Measurements from ENCODE around the gene LIN28A. TPM values are rescaled to one million over a fixed set of nuclear protein-coding genes. Genes with fewer than 3 reads are reported as not detected.

Gene LIN28A, protein sequence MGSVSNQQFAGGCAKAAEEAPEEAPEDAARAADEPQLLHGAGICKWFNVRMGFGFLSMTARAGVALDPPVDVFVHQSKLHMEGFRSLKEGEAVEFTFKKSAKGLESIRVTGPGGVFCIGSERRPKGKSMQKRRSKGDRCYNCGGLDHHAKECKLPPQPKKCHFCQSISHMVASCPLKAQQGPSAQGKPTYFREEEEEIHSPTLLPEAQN
- not detected for total RNA-seq

DNA sequence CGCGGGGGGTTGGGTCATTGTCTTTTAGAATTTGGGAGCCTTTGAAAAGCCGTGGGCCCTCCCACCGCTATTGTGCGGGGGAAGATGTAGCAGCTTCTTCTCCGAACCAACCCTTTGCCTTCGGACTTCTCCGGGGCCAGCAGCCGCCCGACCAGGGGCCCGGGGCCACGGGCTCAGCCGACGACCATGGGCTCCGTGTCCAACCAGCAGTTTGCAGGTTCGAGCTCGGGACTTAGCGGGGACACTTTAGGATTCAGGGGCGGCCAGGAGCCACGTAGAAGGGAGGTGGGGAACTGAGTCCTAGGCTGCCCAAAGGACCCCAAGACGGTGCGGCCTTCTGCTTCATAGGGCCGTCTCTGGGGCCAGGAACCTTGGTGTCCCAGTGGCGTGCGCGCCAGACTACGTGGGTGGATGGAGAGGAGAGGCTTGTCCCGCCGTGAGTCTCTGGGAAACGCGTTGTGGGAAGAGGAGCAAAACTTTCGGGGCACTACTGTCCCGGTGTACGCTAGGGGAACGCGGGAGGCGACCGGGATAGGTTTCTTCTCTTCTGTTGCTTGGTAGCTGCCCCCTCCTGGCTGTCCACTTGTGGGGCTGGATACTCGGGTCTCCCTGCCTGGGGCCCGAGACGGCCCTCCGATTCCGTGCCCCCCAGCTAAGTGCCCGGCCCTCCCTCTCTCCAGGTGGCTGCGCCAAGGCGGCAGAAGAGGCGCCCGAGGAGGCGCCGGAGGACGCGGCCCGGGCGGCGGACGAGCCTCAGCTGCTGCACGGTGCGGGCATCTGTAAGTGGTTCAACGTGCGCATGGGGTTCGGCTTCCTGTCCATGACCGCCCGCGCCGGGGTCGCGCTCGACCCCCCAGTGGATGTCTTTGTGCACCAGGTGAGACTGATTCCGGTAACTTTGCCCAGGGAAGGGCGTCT, at the start of gene LIN28A:
Gene LIN28A, plus strand, starts transcription at position 112 of the 918 bp plus-strand sequence. Its CDS starts 75 bp downstream, at position 187.
- intact Hi-C loops (cut with DNase I), result no loop called here
- TF ChIP-seq, protein P1, sequence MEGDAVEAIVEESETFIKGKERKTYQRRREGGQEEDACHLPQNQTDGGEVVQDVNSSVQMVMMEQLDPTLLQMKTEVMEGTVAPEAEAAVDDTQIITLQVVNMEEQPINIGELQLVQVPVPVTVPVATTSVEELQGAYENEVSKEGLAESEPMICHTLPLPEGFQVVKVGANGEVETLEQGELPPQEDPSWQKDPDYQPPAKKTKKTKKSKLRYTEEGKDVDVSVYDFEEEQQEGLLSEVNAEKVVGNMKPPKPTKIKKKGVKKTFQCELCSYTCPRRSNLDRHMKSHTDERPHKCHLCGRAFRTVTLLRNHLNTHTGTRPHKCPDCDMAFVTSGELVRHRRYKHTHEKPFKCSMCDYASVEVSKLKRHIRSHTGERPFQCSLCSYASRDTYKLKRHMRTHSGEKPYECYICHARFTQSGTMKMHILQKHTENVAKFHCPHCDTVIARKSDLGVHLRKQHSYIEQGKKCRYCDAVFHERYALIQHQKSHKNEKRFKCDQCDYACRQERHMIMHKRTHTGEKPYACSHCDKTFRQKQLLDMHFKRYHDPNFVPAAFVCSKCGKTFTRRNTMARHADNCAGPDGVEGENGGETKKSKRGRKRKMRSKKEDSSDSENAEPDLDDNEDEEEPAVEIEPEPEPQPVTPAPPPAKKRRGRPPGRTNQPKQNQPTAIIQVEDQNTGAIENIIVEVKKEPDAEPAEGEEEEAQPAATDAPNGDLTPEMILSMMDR (IDR thresholded peaks at IDR 0.05), result no peak
- no peak for TF ChIP-seq POLR2A (IDR thresholded peaks at IDR 0.05)
- H3K4me1 ChIP-seq, result peaks cover 0 to 19% (median 0%) of the 10 kb centered on the region in 3 donors
- no peaks in the 10 kb centered on the region for H3K36me3 ChIP-seq
- DNase-seq, result no peak
- H3K4me3 ChIP-seq, result no peak within 1 kb of the TSS
- no peak within 1 kb of the TSS for H3K27ac ChIP-seq
- WGBS, 2 donors, result 3 to 22% methylated on average over 24 to 25 of the region's 70 CpGs
- no peaks in the 10 kb centered on the region for H3K9me3 ChIP-seq
- peaks cover 10 to 84% (median 44%) of the 10 kb centered on the region in 4 donors for H3K27me3 ChIP-seq

DNA sequence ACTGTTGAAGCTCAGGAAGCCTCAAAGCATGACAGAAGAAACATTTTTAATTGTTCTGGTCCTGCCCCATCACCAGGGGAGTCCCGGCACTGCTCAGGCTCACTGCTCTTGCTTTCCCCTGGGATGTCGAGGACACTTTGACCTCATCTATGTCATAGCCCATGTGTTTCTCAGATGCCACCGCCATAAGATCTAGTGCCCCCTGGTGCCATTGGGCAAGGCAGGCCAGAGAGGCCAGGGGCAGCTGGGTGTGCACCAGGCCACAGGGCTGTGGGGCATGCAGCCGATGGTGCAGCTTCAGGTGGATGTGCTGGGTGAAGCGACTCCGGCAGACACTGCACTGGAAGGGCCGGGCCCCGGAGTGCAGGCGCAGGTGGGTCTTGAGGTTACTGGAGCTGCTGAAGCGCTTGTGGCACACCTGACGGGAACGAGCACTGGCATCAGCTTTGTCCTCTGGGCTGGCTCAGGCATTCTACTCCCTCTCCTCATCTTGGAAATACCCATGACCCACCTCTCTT, 49.0 kb upstream of the LIN28A start:
- H3K36me3 ChIP-seq, result no peaks in the 10 kb centered on the region
- DNase-seq, result no peak
- peaks cover 17 to 56% (median 20%) of the 10 kb centered on the region in 3 donors for H3K4me1 ChIP-seq
- H3K27ac ChIP-seq, result no peak overlapping the region
- intact Hi-C loops (cut with DNase I), result no loop called here
- no peaks in the 10 kb centered on the region for H3K9me3 ChIP-seq
- WGBS, 2 donors, result 74 to 92% methylated on average over 5 to 11 of the region's 12 CpGs
- TF ChIP-seq POLR2A (IDR thresholded peaks at IDR 0.05), result no peak
- TF ChIP-seq, protein P1 (IDR thresholded peaks at IDR 0.05), result no peak
- peaks cover 3 to 77% (median 8%) of the 10 kb centered on the region in 4 donors for H3K27me3 ChIP-seq
- H3K4me3 ChIP-seq, result no peak overlapping the region

DNA sequence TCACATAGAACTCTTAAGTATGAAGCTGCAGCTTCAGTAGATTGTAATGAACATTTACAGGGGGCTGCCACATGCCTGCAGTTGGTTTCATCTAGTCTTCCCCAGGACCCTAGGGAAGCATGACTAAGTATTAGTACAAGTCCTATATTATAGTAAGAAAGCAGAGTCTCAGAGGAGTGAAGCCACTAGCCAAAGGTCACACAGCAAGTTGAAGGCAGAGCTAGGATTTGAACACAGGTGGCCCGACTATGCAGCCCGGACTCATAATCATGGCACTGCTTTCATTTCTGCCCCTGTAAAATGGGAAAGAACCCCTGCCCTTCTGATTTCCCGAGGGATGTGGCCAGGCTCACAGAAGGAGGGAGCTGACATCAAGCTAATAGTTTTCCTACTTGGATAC, 48.3 kb upstream of the LIN28A start:
- Histone ChIP-seq H3K4me1 (peaks cover 15 to 50% (median 18%) of the 10 kb centered on the region in 3 donors), H3K9me3 (no peaks in the 10 kb centered on the region), H3K36me3 (no peaks in the 10 kb centered on the region), H3K27me3 (peaks cover 3 to 74% (median 8%) of the 10 kb centered on the region in 4 donors), H3K4me3 (no peak overlapping the region), H3K27ac (no peak overlapping the region)
- DNase-seq, result no peak
- 71 to 97% methylated on average over 3 of the region's 3 CpGs for WGBS, 2 donors
- intact Hi-C loops (cut with DNase I), result no loop called here
- no peak for TF ChIP-seq POLR2A (IDR thresholded peaks at IDR 0.05)
- TF ChIP-seq, protein P1 (IDR thresholded peaks at IDR 0.05), result no peak

DNA sequence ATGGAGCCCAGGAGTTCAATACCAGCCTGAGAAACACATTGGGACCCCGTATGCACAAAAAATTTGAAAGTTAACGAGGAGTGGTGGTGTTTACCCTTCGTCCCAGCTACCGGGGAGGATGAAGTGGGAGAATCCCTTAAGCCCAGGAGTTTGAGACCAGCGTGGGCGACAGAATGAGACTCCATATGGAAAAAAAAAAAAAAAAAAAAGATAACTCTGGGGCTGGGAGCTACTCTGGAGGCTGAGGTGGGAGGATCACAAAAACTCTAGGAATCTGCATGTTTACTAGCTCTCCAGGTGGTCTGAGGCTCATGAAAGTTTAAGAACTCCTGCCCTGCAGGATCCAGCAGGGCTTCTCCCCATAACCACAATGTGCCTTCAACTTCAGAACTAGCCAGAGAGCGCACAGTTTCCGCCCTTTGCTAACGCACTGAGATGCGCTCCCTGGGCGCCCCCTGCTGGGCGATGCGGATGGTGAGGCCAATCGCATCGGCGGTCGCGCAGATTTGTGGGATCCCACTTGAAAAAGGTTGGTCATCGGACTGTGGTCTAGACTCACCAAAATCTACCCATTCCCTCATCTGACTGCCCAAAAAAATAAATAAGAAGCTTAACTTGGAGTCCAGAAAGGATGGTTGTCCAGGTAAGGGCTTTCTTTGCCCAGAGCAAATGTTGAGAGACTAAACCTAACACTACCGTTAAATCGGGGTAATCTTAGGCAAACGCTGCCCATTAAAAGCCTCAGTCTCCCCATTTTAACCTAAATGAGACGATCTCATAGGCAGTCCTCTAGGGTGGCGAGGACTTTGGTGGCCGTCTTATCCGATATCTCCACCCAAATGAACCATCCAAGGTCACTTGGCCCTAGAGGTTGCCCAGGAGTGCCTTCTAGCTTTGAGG, 46.8 kb upstream of the LIN28A start:
- Histone ChIP-seq H3K27me3 (peaks cover 3 to 85% (median 8%) of the 10 kb centered on the region in 4 donors), H3K4me1 (peaks cover 12 to 35% (median 15%) of the 10 kb centered on the region in 3 donors), H3K36me3 (no peaks in the 10 kb centered on the region), H3K4me3 (no peak overlapping the region), H3K9me3 (no peaks in the 10 kb centered on the region), H3K27ac (no peak overlapping the region)
- TF ChIP-seq, protein P1 (IDR thresholded peaks at IDR 0.05), result peak; percentile 83 to 97 (median 88)
- TF ChIP-seq POLR2A (IDR thresholded peaks at IDR 0.05), result no peak
- intact Hi-C loops (cut with DNase I), result no loop called here
- no peak for DNase-seq
- 43 to 45% methylated on average over 17 to 19 of the region's 26 CpGs for WGBS, 2 donors
